ENCODE results near the gene LDB2. TPM values are rescaled to one million over a fixed set of nuclear protein-coding genes. Genes with fewer than 3 reads are reported as not detected.

Gene LDB2
- total RNA-seq, 1 donor from 2014 or later: 4.9 TPM

DNA sequence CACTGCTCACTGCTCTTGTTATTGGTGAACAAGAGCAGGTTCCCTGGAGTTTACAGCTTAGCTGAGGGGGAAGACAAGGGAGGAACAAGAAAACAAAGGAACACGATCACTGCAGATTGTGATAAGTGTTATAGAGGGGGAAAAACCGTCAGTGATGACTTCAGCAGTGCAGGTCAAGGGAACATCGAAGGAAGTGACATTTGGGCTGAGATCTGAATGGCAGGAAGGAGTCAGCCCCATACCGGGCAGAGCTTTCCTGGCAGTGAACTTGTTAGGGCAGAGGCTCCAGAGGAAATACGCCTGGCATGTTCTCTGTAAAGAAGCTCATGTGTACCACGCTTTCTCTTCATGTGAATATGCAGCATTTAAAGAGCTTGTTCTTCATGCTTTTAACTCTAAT is 78.1 kb downstream of the LDB2 start:
- Histone ChIP-seq H3K4me1 (ENCODE audit: insufficient read depth, low read length) (no peaks in the 10 kb centered on the region), H3K4me2 (ENCODE audit: low read length) (no peak overlapping the region), H3K9ac (ENCODE audit: low read length) (no peak overlapping the region), H3K27ac (ENCODE audit: low read depth, low read length) (no peak overlapping the region), H3K79me2 (ENCODE audit: insufficient read depth, low read length) (no peaks in the 10 kb centered on the region), H4K20me1 (ENCODE audit: insufficient read depth, low read length) (no peaks in the 10 kb centered on the region), H3K27me3 (ENCODE audit: insufficient read depth, low read length) (no peaks in the 10 kb centered on the region), H3K9me3 (ENCODE audit: insufficient read depth, low read depth, low read length) (no peaks in the 10 kb centered on the region), H3K4me3 (ENCODE audit: insufficient read depth, low read depth, low read length) (no peak overlapping the region), H3K36me3 (ENCODE audit: insufficient read depth, low read length) (no peaks in the 10 kb centered on the region), H2AFZ (ENCODE audit: low read depth, low read length) (no peak overlapping the region)
- DNase-seq (ENCODE audit: low read depth) (no peak), FAIRE-seq (no peak)
- H3K27ac Mint-ChIP-seq (ENCODE audit: unreplicated experiment): no peak overlapping the region
- no peak overlapping the region for H3K4me3 Mint-ChIP-seq (ENCODE audit: unreplicated experiment)
- TF ChIP-seq, protein P1, sequence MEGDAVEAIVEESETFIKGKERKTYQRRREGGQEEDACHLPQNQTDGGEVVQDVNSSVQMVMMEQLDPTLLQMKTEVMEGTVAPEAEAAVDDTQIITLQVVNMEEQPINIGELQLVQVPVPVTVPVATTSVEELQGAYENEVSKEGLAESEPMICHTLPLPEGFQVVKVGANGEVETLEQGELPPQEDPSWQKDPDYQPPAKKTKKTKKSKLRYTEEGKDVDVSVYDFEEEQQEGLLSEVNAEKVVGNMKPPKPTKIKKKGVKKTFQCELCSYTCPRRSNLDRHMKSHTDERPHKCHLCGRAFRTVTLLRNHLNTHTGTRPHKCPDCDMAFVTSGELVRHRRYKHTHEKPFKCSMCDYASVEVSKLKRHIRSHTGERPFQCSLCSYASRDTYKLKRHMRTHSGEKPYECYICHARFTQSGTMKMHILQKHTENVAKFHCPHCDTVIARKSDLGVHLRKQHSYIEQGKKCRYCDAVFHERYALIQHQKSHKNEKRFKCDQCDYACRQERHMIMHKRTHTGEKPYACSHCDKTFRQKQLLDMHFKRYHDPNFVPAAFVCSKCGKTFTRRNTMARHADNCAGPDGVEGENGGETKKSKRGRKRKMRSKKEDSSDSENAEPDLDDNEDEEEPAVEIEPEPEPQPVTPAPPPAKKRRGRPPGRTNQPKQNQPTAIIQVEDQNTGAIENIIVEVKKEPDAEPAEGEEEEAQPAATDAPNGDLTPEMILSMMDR (IDR thresholded peaks at IDR 0.05; ENCODE audit: insufficient read depth, low read depth, low read length): no peak
- no peak for TF ChIP-seq EZH2 (IDR thresholded peaks at IDR 0.05; ENCODE audit: insufficient read depth, low read length)
- H3K9me3 Mint-ChIP-seq (ENCODE audit: unreplicated experiment): no peaks in the 10 kb centered on the region
- no peaks in the 10 kb centered on the region for H3K36me3 Mint-ChIP-seq (ENCODE audit: low read depth, unreplicated experiment)
- H3K4me1 Mint-ChIP-seq (ENCODE audit: low read depth, unreplicated experiment): peaks cover 3% of the 10 kb centered on the region
- no peaks in the 10 kb centered on the region for H3K27me3 Mint-ChIP-seq (ENCODE audit: low read depth, unreplicated experiment)

DNA sequence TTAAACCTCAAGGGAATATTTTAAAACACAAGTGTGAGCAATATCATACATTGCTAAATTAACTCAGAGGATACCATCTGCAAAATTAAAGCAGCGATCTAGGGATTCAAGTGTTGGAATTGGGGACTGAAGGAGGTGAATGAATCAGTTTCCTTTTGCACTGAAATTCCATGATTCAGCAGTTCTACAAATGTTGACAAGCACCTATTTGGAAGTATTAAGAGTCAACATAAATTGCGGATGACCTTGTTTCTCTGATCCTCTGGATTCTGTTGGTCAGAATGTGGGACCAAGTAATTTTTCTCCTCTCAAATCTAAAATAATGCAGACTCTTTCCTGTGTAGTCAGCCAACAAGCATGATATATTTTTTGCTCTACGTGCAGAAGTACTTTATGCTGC is 78.8 kb downstream of the LDB2 start:
- Histone ChIP-seq H3K36me3 (ENCODE audit: insufficient read depth, low read length) (no peaks in the 10 kb centered on the region), H3K4me3 (ENCODE audit: insufficient read depth, low read depth, low read length) (no peak overlapping the region), H4K20me1 (ENCODE audit: insufficient read depth, low read length) (no peaks in the 10 kb centered on the region), H3K27me3 (ENCODE audit: insufficient read depth, low read length) (no peaks in the 10 kb centered on the region), H3K4me1 (ENCODE audit: insufficient read depth, low read length) (no peaks in the 10 kb centered on the region), H3K9me3 (ENCODE audit: insufficient read depth, low read depth, low read length) (no peaks in the 10 kb centered on the region), H2AFZ (ENCODE audit: low read depth, low read length) (no peak overlapping the region), H3K4me2 (ENCODE audit: low read length) (no peak overlapping the region), H3K9ac (ENCODE audit: low read length) (no peak overlapping the region), H3K27ac (ENCODE audit: low read depth, low read length) (no peak overlapping the region), H3K79me2 (ENCODE audit: insufficient read depth, low read length) (no peaks in the 10 kb centered on the region)
- Mint-ChIP-seq H3K4me1 (ENCODE audit: low read depth, unreplicated experiment) (peaks cover 3% of the 10 kb centered on the region), H3K27me3 (ENCODE audit: low read depth, unreplicated experiment) (no peaks in the 10 kb centered on the region), H3K27ac (ENCODE audit: unreplicated experiment) (no peak overlapping the region), H3K36me3 (ENCODE audit: low read depth, unreplicated experiment) (no peaks in the 10 kb centered on the region), H3K9me3 (ENCODE audit: unreplicated experiment) (no peaks in the 10 kb centered on the region), H3K4me3 (ENCODE audit: unreplicated experiment) (no peak overlapping the region)
- FAIRE-seq: no peak
- TF ChIP-seq EZH2 (IDR thresholded peaks at IDR 0.05; ENCODE audit: insufficient read depth, low read length): no peak
- TF ChIP-seq, protein P1 (IDR thresholded peaks at IDR 0.05; ENCODE audit: insufficient read depth, low read depth, low read length): no peak
- no peak for DNase-seq (ENCODE audit: low read depth)

DNA sequence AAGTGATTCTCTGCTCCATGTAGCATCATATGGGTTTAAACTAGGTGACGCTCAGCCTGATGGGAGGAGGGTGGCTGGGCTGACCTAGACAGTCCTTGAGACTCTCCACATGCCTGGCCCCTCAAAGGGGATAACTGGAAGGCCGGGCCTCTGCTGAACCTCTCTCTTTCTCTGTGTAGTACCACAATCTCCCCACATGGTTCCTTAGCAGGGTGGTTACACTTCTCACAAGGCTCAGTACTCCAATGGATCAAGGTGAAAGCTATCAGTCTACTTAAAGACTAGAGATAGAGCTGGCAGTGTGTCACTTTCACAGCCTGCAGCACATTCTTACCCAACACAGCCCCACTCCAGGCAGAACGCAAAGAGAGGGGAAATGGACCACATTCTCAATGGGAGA is 80.4 kb downstream of the LDB2 start:
- Mint-ChIP-seq H3K9me3 (ENCODE audit: unreplicated experiment) (no peaks in the 10 kb centered on the region), H3K4me3 (ENCODE audit: unreplicated experiment) (no peak overlapping the region), H3K36me3 (ENCODE audit: low read depth, unreplicated experiment) (no peaks in the 10 kb centered on the region), H3K27ac (ENCODE audit: unreplicated experiment) (no peak overlapping the region), H3K4me1 (ENCODE audit: low read depth, unreplicated experiment) (peaks cover 3% of the 10 kb centered on the region), H3K27me3 (ENCODE audit: low read depth, unreplicated experiment) (no peaks in the 10 kb centered on the region)
- no peak overlapping the region for H3K9ac ChIP-seq (ENCODE audit: low read length)
- TF ChIP-seq, protein P1 (IDR thresholded peaks at IDR 0.05; ENCODE audit: insufficient read depth, low read depth, low read length): no peak
- no peak for TF ChIP-seq EZH2 (IDR thresholded peaks at IDR 0.05; ENCODE audit: insufficient read depth, low read length)
- no peaks in the 10 kb centered on the region for H3K36me3 ChIP-seq (ENCODE audit: insufficient read depth, low read length)
- no peaks in the 10 kb centered on the region for H3K9me3 ChIP-seq (ENCODE audit: insufficient read depth, low read depth, low read length)
- H3K4me3 ChIP-seq (ENCODE audit: insufficient read depth, low read depth, low read length): no peak overlapping the region
- H3K27ac ChIP-seq (ENCODE audit: low read depth, low read length): no peak overlapping the region
- no peak overlapping the region for H3K4me2 ChIP-seq (ENCODE audit: low read length)
- FAIRE-seq (no peak), DNase-seq (ENCODE audit: low read depth) (no peak)
- H3K4me1 ChIP-seq (ENCODE audit: insufficient read depth, low read length): no peaks in the 10 kb centered on the region
- no peak overlapping the region for H2AFZ ChIP-seq (ENCODE audit: low read depth, low read length)
- no peaks in the 10 kb centered on the region for H3K79me2 ChIP-seq (ENCODE audit: insufficient read depth, low read length)
- no peaks in the 10 kb centered on the region for H3K27me3 ChIP-seq (ENCODE audit: insufficient read depth, low read length)
- H4K20me1 ChIP-seq (ENCODE audit: insufficient read depth, low read length): no peaks in the 10 kb centered on the region

Data from astrocyte (in vitro differentiated cells and primary cell).